ENCODE data around the gene PAK6. TPM values are rescaled to one million over a fixed set of nuclear protein-coding genes. Genes with fewer than 3 reads are reported as not detected.

PAK6 gene
- total RNA-seq, 1 donor from 2014 or later = 0.40 TPM

GRCh38 chr15:40309344-40309862 lies 70.5 kb downstream of the PAK6 start:
- TF ChIP-seq CTCF (IDR thresholded peaks at IDR 0.05) = no peak
- Mint-ChIP-seq H3K4me3 (peak overlapping the region; percentile 93), H3K9me3 (no peaks in the 10 kb centered on the region), H3K36me3 (ENCODE audit: low read depth) (peaks cover 3% of the 10 kb centered on the region), H3K27ac (peak overlapping the region; percentile 96), H3K27me3 (no peaks in the 10 kb centered on the region), H3K4me1 (peaks cover 48% of the 10 kb centered on the region)
- intact Hi-C loops (cut with micrococcal nuclease) = no loop called here
- no peak for ATAC-seq (ENCODE audit: low read depth)
- no peak for DNase-seq
- CTCF ChIA-PET = interaction anchor here (0.6 to 20.0 kb wide), 13 partner anchors 11 to 521 kb away, joined by 3 to 310 read pairs (median 13); partner anchors contain the start of genes CCDC9B and INAFM2
- POLR2A ChIA-PET = interaction anchor here (0.7 to 3.7 kb wide), 19 partner anchors 8 to 1351 kb away, joined by 3 to 34 read pairs (median 6); partner anchors contain the start of genes ANKRD63, BAHD1, BMF and FSIP1

GRCh38 chr15:40310001-40310959 lies 71.4 kb downstream of the PAK6 start:
- intact Hi-C loops (cut with micrococcal nuclease) = loop anchor here (1.0 kb wide), 1 partner anchor 31 kb away; no protein-coding TSS in a partner anchor
- POLR2A ChIA-PET = interaction anchor here (0.7 to 3.7 kb wide), 10 partner anchors 11 to 528 kb away, joined by 3 to 22 read pairs (median 5); partner anchors contain the start of genes ANKRD63, BAHD1, BMF and FSIP1
- peaks cover 4% of the 10 kb centered on the region for H3K27me3 Mint-ChIP-seq
- peak overlapping the region; percentile 96 for H3K27ac Mint-ChIP-seq
- no peak for TF ChIP-seq CTCF (IDR thresholded peaks at IDR 0.05)
- H3K9me3 Mint-ChIP-seq = no peaks in the 10 kb centered on the region
- peaks cover 45% of the 10 kb centered on the region for H3K4me1 Mint-ChIP-seq
- ATAC-seq (ENCODE audit: low read depth) (no peak), DNase-seq (peak; percentile 48)
- CTCF ChIA-PET = interaction anchor here (0.6 to 20.0 kb wide), 14 partner anchors 10 to 522 kb away, joined by 3 to 310 read pairs (median 11); partner anchors contain the start of genes CCDC9B and INAFM2
- H3K4me3 Mint-ChIP-seq = peak overlapping the region; percentile 93
- peaks cover 2% of the 10 kb centered on the region for H3K36me3 Mint-ChIP-seq (ENCODE audit: low read depth)

GRCh38 chr15:40310993-40311392 lies 72.1 kb downstream of the PAK6 start:
- Mint-ChIP-seq H3K9me3 (no peaks in the 10 kb centered on the region), H3K27me3 (peaks cover 4% of the 10 kb centered on the region), H3K4me1 (peaks cover 42% of the 10 kb centered on the region), H3K4me3 (no peak overlapping the region), H3K36me3 (ENCODE audit: low read depth) (peaks cover 2% of the 10 kb centered on the region), H3K27ac (peak overlapping the region; percentile 30)
- ChIA-PET POLR2A (interaction anchor here (0.7 to 1.1 kb wide), 2 partner anchors 38 to 279 kb away, joined by 3 read pairs; no protein-coding TSS in a partner anchor), CTCF (interaction anchor here (1.7 to 20.0 kb wide), 5 partner anchors 12 to 512 kb away, joined by 4 to 310 read pairs (median 13); partner anchors contain the start of genes CCDC9B and INAFM2)
- no peak for TF ChIP-seq CTCF (IDR thresholded peaks at IDR 0.05)
- ATAC-seq (ENCODE audit: low read depth) (no peak), DNase-seq (no peak)
- intact Hi-C loops (cut with micrococcal nuclease) = loop anchor here (1.0 kb wide), 1 partner anchor 32 kb away; no protein-coding TSS in a partner anchor

- intact Hi-C loops (cut with micrococcal nuclease) = no loop called here
- ChIA-PET CTCF (interaction anchor here (0.6 to 20.0 kb wide), 6 partner anchors 9 to 524 kb away, joined by 3 to 310 read pairs (median 7); partner anchors contain the start of genes CCDC9B and INAFM2), POLR2A (interaction anchor here (1.0 kb wide), 2 partner anchors 10 to 16 kb away, joined by 3 read pairs; no protein-coding TSS in a partner anchor)
- Mint-ChIP-seq H3K9me3 (no peaks in the 10 kb centered on the region), H3K4me3 (no peak overlapping the region), H3K27ac (no peak overlapping the region), H3K27me3 (peaks cover 6% of the 10 kb centered on the region), H3K4me1 (peaks cover 36% of the 10 kb centered on the region), H3K36me3 (ENCODE audit: low read depth) (peaks cover 2% of the 10 kb centered on the region)
- no peak for DNase-seq
- ATAC-seq (ENCODE audit: low read depth) = no peak
- no peak for TF ChIP-seq CTCF (IDR thresholded peaks at IDR 0.05)
Measured at GRCh38 chr15:40312370-40313158, 73.7 kb downstream of the PAK6 start.

Measured in activated B cell treated with CpG ODN at 0.5 μM for 24 hours (primary cell).